ENCODE measurements around the gene RPL27.

GRCh38 chr17:42992872-42993271, 5.3 kb upstream of the RPL27 start:
- TF ChIP-seq GLIS3 (CRISPR knock-in tag; IDR thresholded peaks at IDR 0.05) (no peak), TCF4 (CRISPR knock-in tag; IDR thresholded peaks at IDR 0.05; ENCODE audit: borderline replicate concordance) (no peak), TOX (CRISPR knock-in tag; IDR thresholded peaks at IDR 0.05; ENCODE audit: borderline replicate concordance) (no peak), ZC3H10 (CRISPR knock-in tag; IDR thresholded peaks at IDR 0.05) (no peak), ZFP3 (CRISPR knock-in tag; IDR thresholded peaks at IDR 0.05) (no peak), PATZ1 (CRISPR knock-in tag; IDR thresholded peaks at IDR 0.05; ENCODE audit: borderline replicate concordance) (no peak), ZNF565 (CRISPR knock-in tag; conservative IDR thresholded peaks at IDR 0.05; ENCODE audit: low read depth) (no peak)
